HCT116 (cell line): ENCODE results near the gene C3orf85. TPM values are rescaled to one million over a fixed set of nuclear protein-coding genes. Genes with fewer than 3 reads are reported as not detected.

Experiments
- ATAC-seq: fragments of 200-7000 bp; cut with Tn5 transposase; 2 replicates; pipeline ENCODE4 v1.9.1; 2020; ENCODE audit warnings: mild to moderate bottlenecking, moderate library complexity
- BruUV-seq: library from RNA; stranded (reverse); fragments of 400-500 nt; replicated peaks from 2 replicates; lab custom pipeline; 2021; lab: Mats Ljungman, UMichigan
- CTCF ChIA-PET: fragments of 300-600 bp; sonication (Branson Sonifier 250); formaldehyde crosslinking; loops from one replicate; lab custom pipeline; 2021; ENCODE audit warnings: antibody characterized with exemption; lab: Charles Lee
- POLR2A ChIA-PET: fragments of 300-600, 350-600 bp; sonication (Branson Sonifier 250); formaldehyde crosslinking; loops from one replicate; lab custom pipeline; 2021; ENCODE audit warnings: antibody characterized with exemption; lab: Charles Lee
- RAD21 ChIA-PET, 2 experiments: fragments of 300-600 bp; sonication (Branson Sonifier 250); formaldehyde crosslinking; loops; one replicate each; lab custom pipeline; 2023; ENCODE audit warnings: low total read pairs in 2 of 2; ENCODE audit not compliant: uncharacterized antibody in 2 of 2, unreplicated experiment in 2 of 2, low non-redundant PET in 1 of 2; lab: Charles Lee
- DNase-seq: peaks from one replicate; pipeline ENCODE4 v3.0.0-alpha.2; 2010; ENCODE audit warnings: low read depth, low spot score
- H2AFZ ChIP-seq: fragments of 200-600 bp; shearing (Covaris generic), sonication (generic); 2 replicates; pipeline ENCODE4 v1.6.1; 2017; ENCODE audit warnings: low read depth, mixed run types, mixed read lengths, antibody characterized with exemption, low read length; ENCODE audit not compliant: poor library complexity, severe bottlenecking
- H3K27ac ChIP-seq: 2 replicates; pipeline ENCODE4 v1.5.1; 2012; ENCODE audit warnings: low read depth, low read length
- H3K27me3 ChIP-seq: fragments of 200-600 bp; sonication (generic); 2 replicates; pipeline ENCODE4 v1.6.1; 2016; ENCODE audit warnings: mixed run types, low read length, mixed read lengths; ENCODE audit not compliant: insufficient read depth
- H3K36me3 ChIP-seq, 2 experiments: fragments of 200-500 bp in 1 of 2; fragments of 200-600 bp in 1 of 2; sonication (Bioruptor generic) in 1 of 2; sonication (generic) in 1 of 2; 2 replicates each; pipeline versions ENCODE4 v1.5.1 to v1.6.1; 2014 to 2016; ENCODE audit warnings: low read length in 2 of 2, inconsistent platforms in 1 of 2, mixed read lengths in 1 of 2, mixed run types in 1 of 2; ENCODE audit not compliant: insufficient read depth in 2 of 2, control insufficient read depth in 1 of 2
- H3K4me1 ChIP-seq, 2 experiments: fragments of 200-600 bp in 1 of 2; sonication (generic) in 1 of 2; 2 replicates each; pipeline versions ENCODE4 v1.5.1 to v1.6.1; 2012 to 2017; ENCODE audit warnings: low read length in 2 of 2, inconsistent platforms in 1 of 2, mild to moderate bottlenecking in 1 of 2, mixed read lengths in 1 of 2, mixed run types in 1 of 2, moderate library complexity in 1 of 2; ENCODE audit not compliant: insufficient read depth in 2 of 2, control insufficient read depth in 1 of 2
- H3K4me2 ChIP-seq: fragments of 200-600 bp; sonication (generic); 2 replicates; pipeline ENCODE4 v1.6.1; 2017; ENCODE audit warnings: mixed run types, low read length, mixed read lengths
- H3K4me3 ChIP-seq, 2 experiments: fragments of 200-600 bp in 1 of 2; sonication (generic) in 1 of 2; replicated peaks in 1 of 2; 2 replicates each; pipeline ENCODE4 v1.5.1; 2011 to 2016; ENCODE audit warnings: low read length in 2 of 2, control low read depth in 1 of 2, low read depth in 1 of 2, mild to moderate bottlenecking in 1 of 2, mixed read lengths in 1 of 2, mixed run types in 1 of 2
- H3K79me2 ChIP-seq: fragments of 200-600 bp; sonication (generic); 2 replicates; pipeline ENCODE4 v1.6.1; 2017; ENCODE audit warnings: mild to moderate bottlenecking, mixed run types, low read length, moderate library complexity, mixed read lengths; ENCODE audit not compliant: insufficient read depth
- H3K9ac ChIP-seq: fragments of 200-600 bp; sonication (generic); 2 replicates; pipeline ENCODE4 v1.6.1; 2016; ENCODE audit warnings: low read length, mixed read lengths
- H3K9me2 ChIP-seq: fragments of 200-600 bp; sonication (generic), shearing (Covaris generic); 2 replicates; pipeline ENCODE4 v1.6.1; 2017; ENCODE audit warnings: mixed run types, mild to moderate bottlenecking, moderate library complexity; ENCODE audit not compliant: insufficient read depth
- H3K9me3 ChIP-seq, 2 experiments: fragments of 200-500 bp in 1 of 2; fragments of 200-600 bp in 1 of 2; sonication (Bioruptor generic) in 1 of 2; sonication (generic) in 1 of 2; 2 replicates each; pipeline ENCODE4 v1.6.1; 2014 to 2017; ENCODE audit warnings: low read length in 2 of 2, mixed read lengths in 2 of 2, inconsistent platforms in 1 of 2, low read depth in 1 of 2, mild to moderate bottlenecking in 1 of 2, mixed run types in 1 of 2, moderate library complexity in 1 of 2; ENCODE audit not compliant: control insufficient read depth in 1 of 2, insufficient read depth in 1 of 2
- H4K20me1 ChIP-seq: fragments of 200-600 bp; sonication (generic), shearing (Covaris generic); 2 replicates; pipeline ENCODE4 v1.6.1; 2017; ENCODE audit warnings: mixed run types, mild to moderate bottlenecking, moderate library complexity; ENCODE audit not compliant: insufficient read depth
- ATF3 ChIP-seq: IDR thresholded peaks from 2 replicates; pipeline ENCODE4 v1.6.1; 2012
- CBX3 ChIP-seq: IDR thresholded peaks from 2 replicates; pipeline ENCODE4 v1.6.1; 2012; ENCODE audit warnings: low read depth
- EGR1 ChIP-seq: IDR thresholded peaks from 2 replicates; pipeline ENCODE4 v1.6.1; 2012; ENCODE audit warnings: low read depth
- ELF1 ChIP-seq: IDR thresholded peaks from 2 replicates; pipeline ENCODE4 v1.6.1; 2012; ENCODE audit warnings: low read depth, borderline replicate concordance
- EZH2 ChIP-seq: fragments of 200-600 bp; sonication (generic); IDR thresholded peaks from 2 replicates; pipeline ENCODE4 v1.6.1; 2017; ENCODE audit warnings: antibody characterized with exemption, mixed run types
- EZH2phosphoT487 ChIP-seq: fragments of 200-600 bp; IDR thresholded peaks from 2 replicates; pipeline ENCODE4 v1.6.1; 2018; ENCODE audit warnings: antibody characterized with exemption, borderline replicate concordance
- JUND ChIP-seq: IDR thresholded peaks from 2 replicates; pipeline ENCODE4 v1.6.1; 2012
- MAX ChIP-seq: IDR thresholded peaks from 2 replicates; pipeline ENCODE4 v1.6.1; 2012
- POLR2A ChIP-seq: IDR thresholded peaks from 2 replicates; pipeline ENCODE4 v1.7.0; 2011; ENCODE audit warnings: borderline replicate concordance; ENCODE audit not compliant: insufficient read depth, insufficient read length; ENCODE audit errors: extremely low read depth
- RAD21 ChIP-seq: IDR thresholded peaks from 2 replicates; pipeline ENCODE4 v1.6.1; 2012; ENCODE audit warnings: low read depth, mild to moderate bottlenecking
- REST ChIP-seq: IDR thresholded peaks from 2 replicates; pipeline ENCODE4 v1.6.1; 2012; ENCODE audit warnings: low read depth
- SIN3A ChIP-seq: IDR thresholded peaks from 2 replicates; pipeline ENCODE4 v1.6.1; 2012; ENCODE audit warnings: low read depth
- SP1 ChIP-seq: IDR thresholded peaks from 2 replicates; pipeline ENCODE4 v1.6.1; 2012; ENCODE audit warnings: low read depth
- SRF ChIP-seq: IDR thresholded peaks from 2 replicates; pipeline ENCODE4 v1.6.1; 2012; ENCODE audit warnings: low read depth
- YY1 ChIP-seq: IDR thresholded peaks from 2 replicates; pipeline ENCODE4 v1.6.1; 2011; ENCODE audit warnings: low read length, low read depth, moderate library complexity, mild to moderate bottlenecking; ENCODE audit not compliant: insufficient replicate concordance; ENCODE audit errors: extremely low read depth
- ZBTB33 ChIP-seq: IDR thresholded peaks from 2 replicates; pipeline ENCODE4 v1.6.1; 2011; ENCODE audit warnings: mild to moderate bottlenecking, low read length, moderate library complexity; ENCODE audit not compliant: insufficient replicate concordance; ENCODE audit errors: extremely low read depth
- ZFX ChIP-seq: fragments of 450-650 bp; IDR thresholded peaks from 2 replicates; pipeline ENCODE4 v1.6.1; 2017
- ZNF274 ChIP-seq: fragments of 200-500 bp; sonication (Bioruptor generic); IDR thresholded peaks from 2 replicates; pipeline ENCODE4 v1.6.1; 2014; ENCODE audit warnings: mild to moderate bottlenecking, low read depth, low read length, inconsistent platforms
- intact Hi-C: fragments of 100-400 bp; cut with micrococcal nuclease; formaldehyde crosslinking; loops from 2 replicates; pipeline ENCODE4 v1.10.0; 2022
- total RNA-seq: library from RNA; stranded (reverse); gene quantifications from one replicate; pipeline ENCODE4 v1.2.1, GENCODE V29; 2021; ENCODE audit not compliant: unreplicated experiment

C3orf85 gene
- total RNA-seq, 1 experiment from 2014 or later: not detected

GRCh38 chr3:109143646-109144045 lies 7.1 kb downstream of the C3orf85 start (continued):
- TF ChIP-seq REST (no peak), YY1 (no peak), EZH2 (no peak), EZH2phosphoT487 (no peak), SRF (no peak), CBX3 (no peak), SP1 (no peak), MAX (no peak), JUND (no peak), ZFX (no peak)

GRCh38 chr3:109149078-109149477 lies 12.6 kb downstream of the C3orf85 start:
- no peak for DNase-seq
- no peak for TF ChIP-seq REST
- TF ChIP-seq ZNF274: no peak
- no peak for TF ChIP-seq EGR1
- no peak for TF ChIP-seq EZH2
- TF ChIP-seq RAD21: no peak
- TF ChIP-seq YY1: no peak
- TF ChIP-seq SIN3A: no peak
- no peak for TF ChIP-seq ELF1
- TF ChIP-seq ZBTB33: no peak
- no peak for TF ChIP-seq ATF3
- no peak for TF ChIP-seq CBX3
- TF ChIP-seq POLR2A: no peak

More at GRCh38 chr3:109149078-109149477, 12.6 kb downstream of the C3orf85 start:
- ChIA-PET POLR2A (no interaction called here), CTCF (no interaction called here), RAD21 (no interaction called here)
- H4K20me1 ChIP-seq: no peaks in the 10 kb centered on the region
- no peaks in the 10 kb centered on the region for H3K9me2 ChIP-seq
- no peaks in the 10 kb centered on the region for H3K79me2 ChIP-seq
- no TSS peak for BruUV-seq
- no peaks in the 10 kb centered on the region for H3K4me1 ChIP-seq
- no peak overlapping the region for H3K9ac ChIP-seq
- no peak overlapping the region for H2AFZ ChIP-seq
- intact Hi-C loops: no loop called here
- no peak overlapping the region for H3K4me3 ChIP-seq
- no peak overlapping the region for H3K27ac ChIP-seq
- no peak for ATAC-seq
- no peaks in the 10 kb centered on the region for H3K27me3 ChIP-seq
- H3K4me2 ChIP-seq: no peak overlapping the region
- H3K36me3 ChIP-seq: no peaks in the 10 kb centered on the region
- no peaks in the 10 kb centered on the region for H3K9me3 ChIP-seq
